CD14-positive monocyte (primary cell): ENCODE measurements around the gene SNX33. TPM values are rescaled to one million over a fixed set of nuclear protein-coding genes. Genes with fewer than 3 reads are reported as not detected.

Experiments used
- DNase-seq, 3 donors: peaks; one replicate each; pipeline ENCODE4 v3.0.0-alpha.2; 2011 to 2022
- H2AFZ ChIP-seq: 2 replicates; pipeline ENCODE4 v1.6.0; 2012; ENCODE audit warnings: mild to moderate bottlenecking, low read depth, low read length, inconsistent platforms; ENCODE audit not compliant: insufficient read depth, poor library complexity, severe bottlenecking
- H3K27ac ChIP-seq, 2 donors: 1 replicate in 1 of 2; 2 replicates in 1 of 2; pipeline ENCODE4 v1.5.1; 2012 to 2013; ENCODE audit warnings: low read length in 2 of 2, control low read depth in 1 of 2, inconsistent platforms in 1 of 2, low read depth in 1 of 2, mild to moderate bottlenecking in 1 of 2
- H3K27me3 ChIP-seq, 2 donors: one replicate each; pipeline versions ENCODE4 v1.6.0 to v1.6.1; 2011 to 2013; ENCODE audit warnings: low read length in 2 of 2; ENCODE audit not compliant: control insufficient read depth in 2 of 2, insufficient read depth in 2 of 2
- H3K36me3 ChIP-seq, 2 donors: replicated peaks in 1 of 2; 1 replicate in 1 of 2; 2 replicates in 1 of 2; pipeline versions ENCODE4 v1.5.1 to v1.6.1; 2012 to 2013; ENCODE audit warnings: low read length in 2 of 2, control low read depth in 1 of 2, inconsistent platforms in 1 of 2, mild to moderate bottlenecking in 1 of 2; ENCODE audit not compliant: insufficient read depth in 2 of 2, control insufficient read depth in 1 of 2
- H3K4me1 ChIP-seq, 2 donors: 1 replicate in 1 of 2; 2 replicates in 1 of 2; pipeline versions ENCODE4 v1.5.1 to v1.6.1; 2012 to 2013; ENCODE audit warnings: low read length in 2 of 2, control low read depth in 1 of 2, inconsistent platforms in 1 of 2, mild to moderate bottlenecking in 1 of 2, moderate library complexity in 1 of 2; ENCODE audit not compliant: insufficient read depth in 2 of 2, control insufficient read depth in 1 of 2
- H3K4me2 ChIP-seq: replicated peaks from 2 replicates; pipeline ENCODE3; 2012; ENCODE audit warnings: low read length, moderate library complexity, mild to moderate bottlenecking; ENCODE audit not compliant: poor library complexity, severe bottlenecking; ENCODE audit errors: extremely low read depth
- H3K4me3 ChIP-seq, 3 experiments: fragments of 200-600 bp in 1 of 3; sonication (generic) in 1 of 3; replicated peaks in 1 of 3; 1 replicate in 2 of 3; 2 replicates in 1 of 3; pipeline ENCODE4 v1.5.1; 2011 to 2013; ENCODE audit warnings: low read length in 3 of 3, mild to moderate bottlenecking in 3 of 3, control low read depth in 2 of 3, low read depth in 2 of 3, inconsistent platforms in 1 of 3, moderate library complexity in 1 of 3
- H3K79me2 ChIP-seq: 2 replicates; pipeline ENCODE4 v1.6.0; 2012; ENCODE audit warnings: mild to moderate bottlenecking, control low read depth, inconsistent platforms, low read length, moderate library complexity; ENCODE audit not compliant: insufficient read depth
- H3K9ac ChIP-seq: 2 replicates; pipeline ENCODE4 v1.6.0; 2017; ENCODE audit warnings: low read length, mild to moderate bottlenecking; ENCODE audit not compliant: insufficient read depth, poor library complexity, severe bottlenecking
- H3K9me3 ChIP-seq, 2 donors: replicated peaks in 1 of 2; 1 replicate in 1 of 2; 2 replicates in 1 of 2; pipeline versions ENCODE4 v1.5.1 to v1.6.1; 2012 to 2013; ENCODE audit warnings: low read length in 2 of 2, control low read depth in 1 of 2; ENCODE audit not compliant: control insufficient read depth in 1 of 2, insufficient read depth in 1 of 2
- H4K20me1 ChIP-seq: 2 replicates; pipeline ENCODE4 v1.6.0; 2012; ENCODE audit warnings: mild to moderate bottlenecking, low read length, control low read depth, moderate library complexity; ENCODE audit not compliant: insufficient read depth
- H3K27ac Mint-ChIP-seq, 7 donors: one replicate each; pipeline ENCODE4 v1.8.0; 2020; ENCODE audit warnings: mild to moderate bottlenecking in 7 of 7, mixed read lengths in 7 of 7, moderate library complexity in 6 of 7, inconsistent platforms in 2 of 7
- H3K27me3 Mint-ChIP-seq, 3 donors: one replicate each; pipeline ENCODE4 v1.8.0; 2021 to 2022; ENCODE audit warnings: low read depth in 3 of 3, mild to moderate bottlenecking in 3 of 3, mixed read lengths in 3 of 3, moderate library complexity in 3 of 3, inconsistent platforms in 1 of 3
- H3K36me3 Mint-ChIP-seq, 2 donors: one replicate each; pipeline ENCODE4 v1.8.0; 2020; ENCODE audit warnings: mixed read lengths in 2 of 2, inconsistent platforms in 1 of 2, mild to moderate bottlenecking in 1 of 2
- H3K4me1 Mint-ChIP-seq: one replicate; pipeline ENCODE4 v1.8.0; 2020; ENCODE audit warnings: mild to moderate bottlenecking, mixed read lengths
- H3K4me3 Mint-ChIP-seq, 2 donors: one replicate each; pipeline ENCODE4 v1.8.0; 2020; ENCODE audit warnings: mild to moderate bottlenecking in 2 of 2, mixed read lengths in 2 of 2, moderate library complexity in 1 of 2
- H3K9me3 Mint-ChIP-seq, 7 donors: one replicate each; pipeline ENCODE4 v1.8.0; 2020 to 2022; ENCODE audit warnings: mixed read lengths in 7 of 7, mild to moderate bottlenecking in 6 of 7, moderate library complexity in 6 of 7, inconsistent platforms in 2 of 7
- CTCF ChIP-seq: fragments of 200-600 bp; IDR thresholded peaks from one replicate; pipeline ENCODE4 v1.8.0; 2022; ENCODE audit warnings: antibody characterized with exemption, mild to moderate bottlenecking
- WGBS: methylation state at CpG from one replicate; pipeline ENCODE4 v1.1.5; 2013; ENCODE audit warnings: missing lambda C conversion rate; ENCODE audit not compliant: insufficient coverage; 5-methylcytosine and 5-hydroxymethylcytosine counted together
- intact Hi-C, 2 donors: fragments of 100-400 bp; cut with micrococcal nuclease; formaldehyde crosslinking; loops; one replicate each; pipeline versions ENCODE4 v1.15.0 to v1.15.1; 2023
- polyA plus RNA-seq, 3 donors: library from polyadenylated mRNA; depleted of rRNA in 1 of 3; unstranded in 2 of 3; stranded (reverse) in 1 of 3; fragments of 300-500 nt in 2 of 3; fragments of >200 nt in 1 of 3; fragmentation: Illumina TruSeq in 2 of 3; gene quantifications; 1 replicate in 2 of 3; 2 replicates in 1 of 3; pipeline ENCODE4 v1.2.3, GENCODE V29; 2012 to 2021

Gene SNX33
- polyA plus RNA-seq, 3 donors = 2.4 to 4.8 (median 2.4) TPM

- Mint-ChIP-seq H3K27me3 (peaks cover 0 to 2% (median 2%) of the 10 kb centered on the region in 3 donors), H3K9me3 (no peaks in the 10 kb centered on the region), H3K27ac (peak overlapping the region in 6 of 7 donors; percentile 81 to 93 (median 88)), H3K4me3 (peak overlapping the region; percentile 60 to 79), H3K36me3 (peaks cover 32 to 41% of the 10 kb centered on the region in 2 donors), H3K4me1 (peaks cover 31% of the 10 kb centered on the region)
- peak overlapping the region in 2 of 3 experiments; percentile 28 to 39 for H3K4me3 ChIP-seq
- no peak for TF ChIP-seq CTCF
- peak in 2 of 3 donors; percentile 8 to 26 for DNase-seq
- H3K9me3 ChIP-seq = no peaks in the 10 kb centered on the region
- peak overlapping the region in 1 of 2 donors; percentile 57 for H3K27ac ChIP-seq
- H4K20me1 ChIP-seq = no peaks in the 10 kb centered on the region
- H3K4me2 ChIP-seq = peak overlapping the region; percentile 55
- peak overlapping the region; percentile 13 for H2AFZ ChIP-seq
- no peaks in the 10 kb centered on the region for H3K27me3 ChIP-seq
- no peak overlapping the region for H3K9ac ChIP-seq
- H3K36me3 ChIP-seq = peaks cover 35 to 43% of the 10 kb centered on the region in 2 donors
- peaks cover 18 to 22% of the 10 kb centered on the region in 2 donors for H3K4me1 ChIP-seq
- peaks cover 14% of the 10 kb centered on the region for H3K79me2 ChIP-seq
- no CpG with 5 or more reads among the region's 4 CpGs for WGBS
- intact Hi-C loops = no loop called here
Measured at GRCh38 chr15:75620058-75620820, 27.5 kb upstream of the SNX33 start.

GRCh38 chr15:75620841-75621391 lies 26.8 kb upstream of the SNX33 start:
- H3K27me3 Mint-ChIP-seq = peaks cover 0 to 2% (median 2%) of the 10 kb centered on the region in 3 donors
- Histone ChIP-seq H3K9ac (no peak overlapping the region), H3K27ac (peak overlapping the region in 1 of 2 donors; percentile 57), H3K9me3 (no peaks in the 10 kb centered on the region), H4K20me1 (no peaks in the 10 kb centered on the region), H2AFZ (peak overlapping the region; percentile 13), H3K4me1 (peaks cover 19 to 25% of the 10 kb centered on the region in 2 donors), H3K4me3 (peak overlapping the region in 2 of 3 experiments; percentile 28 to 39), H3K36me3 (peaks cover 30 to 36% of the 10 kb centered on the region in 2 donors), H3K4me2 (peak overlapping the region; percentile 55), H3K27me3 (no peaks in the 10 kb centered on the region), H3K79me2 (peaks cover 14% of the 10 kb centered on the region)
- DNase-seq = peak in 2 of 3 donors; percentile 62 to 67
- peaks cover 27 to 34% of the 10 kb centered on the region in 2 donors for H3K36me3 Mint-ChIP-seq
- 0% methylated on average over 1 of the region's 7 CpGs for WGBS
- TF ChIP-seq CTCF = no peak
- intact Hi-C loops = no loop called here
- no peaks in the 10 kb centered on the region for H3K9me3 Mint-ChIP-seq
- H3K27ac Mint-ChIP-seq = peak overlapping the region; percentile 71 to 93 (median 87)
- peaks cover 32% of the 10 kb centered on the region for H3K4me1 Mint-ChIP-seq
- peak overlapping the region; percentile 60 to 79 for H3K4me3 Mint-ChIP-seq
